H9 (cell line): ENCODE results near the gene MYRIP. TPM values are rescaled to one million over a fixed set of nuclear protein-coding genes. Genes with fewer than 3 reads are reported as not detected.

Experiments
- DNase-seq: peaks from one replicate; pipeline ENCODE4 v3.0.0-alpha.2; 2017
- H2AFZ ChIP-seq: one replicate; pipeline ENCODE4 v1.6.1; 2013; ENCODE audit warnings: mild to moderate bottlenecking, low read length, control low read depth, moderate library complexity
- H2AK5ac ChIP-seq: 2 replicates; pipeline ENCODE4 v1.6.1; 2013; ENCODE audit warnings: low read length, control low read depth, mixed read lengths; ENCODE audit not compliant: insufficient read length
- H2BK120ac ChIP-seq: one replicate; pipeline ENCODE4 v1.6.1; 2013; ENCODE audit warnings: low read depth, mild to moderate bottlenecking, low read length, control low read depth, inconsistent platforms; ENCODE audit not compliant: poor library complexity, severe bottlenecking
- H2BK12ac ChIP-seq: 2 replicates; pipeline ENCODE4 v1.6.1; 2013; ENCODE audit warnings: low read length, control low read depth, mixed read lengths, low read depth; ENCODE audit not compliant: insufficient read length
- H2BK15ac ChIP-seq: 2 replicates; pipeline ENCODE4 v1.6.1; 2013; ENCODE audit warnings: low read depth, low read length, control low read depth
- H2BK20ac ChIP-seq: one replicate; pipeline ENCODE4 v1.6.1; 2013; ENCODE audit warnings: low read depth, mild to moderate bottlenecking, low read length, control low read depth, inconsistent platforms; ENCODE audit not compliant: poor library complexity, severe bottlenecking
- H2BK5ac ChIP-seq: 2 replicates; pipeline ENCODE4 v1.6.1; 2013; ENCODE audit warnings: low read length, control low read depth, mixed read lengths; ENCODE audit not compliant: insufficient read length
- H3K14ac ChIP-seq: 2 replicates; pipeline ENCODE4 v1.6.1; 2013; ENCODE audit warnings: low read length, control low read depth; ENCODE audit not compliant: insufficient read depth
- H3K18ac ChIP-seq: 2 replicates; pipeline ENCODE4 v1.6.1; 2013; ENCODE audit warnings: low read depth, mild to moderate bottlenecking, mixed read lengths, low read length, control low read depth; ENCODE audit not compliant: insufficient read length
- H3K23ac ChIP-seq: 2 replicates; pipeline ENCODE4 v1.6.1; 2013; ENCODE audit warnings: low read length, control low read depth, mixed read lengths, low read depth; ENCODE audit not compliant: insufficient read length
- H3K23me2 ChIP-seq: 2 replicates; pipeline ENCODE4 v1.6.1; 2013; ENCODE audit warnings: low read depth, mild to moderate bottlenecking, mixed read lengths, low read length, control low read depth; ENCODE audit not compliant: insufficient read length, poor library complexity, severe bottlenecking
- H3K27ac ChIP-seq: 2 replicates; pipeline ENCODE4 v1.5.1; 2013; ENCODE audit warnings: low read length, control low read depth, mixed read lengths, low read depth; ENCODE audit not compliant: insufficient read length
- H3K27me3 ChIP-seq: 2 replicates; pipeline ENCODE4 v1.6.1; 2013; ENCODE audit warnings: low read length, control low read depth, inconsistent platforms; ENCODE audit not compliant: insufficient read depth
- H3K4ac ChIP-seq: 2 replicates; pipeline ENCODE4 v1.6.1; 2013; ENCODE audit warnings: low read depth, mild to moderate bottlenecking, control low read depth, inconsistent platforms, low read length, moderate library complexity
- H3K4me1 ChIP-seq: 2 replicates; pipeline ENCODE4 v1.6.1; 2013; ENCODE audit warnings: low read length, control low read depth, inconsistent platforms; ENCODE audit not compliant: insufficient read depth
- H3K4me2 ChIP-seq: 2 replicates; pipeline ENCODE4 v1.6.1; 2013; ENCODE audit warnings: low read length, control low read depth, mixed read lengths; ENCODE audit not compliant: insufficient read length, insufficient read depth
- H3K56ac ChIP-seq: 2 replicates; pipeline ENCODE4 v1.6.1; 2013; ENCODE audit warnings: low read depth, mild to moderate bottlenecking, mixed read lengths, low read length, control low read depth; ENCODE audit not compliant: insufficient read length
- H3K79me1 ChIP-seq: 2 replicates; pipeline ENCODE4 v1.6.1; 2013; ENCODE audit warnings: low read depth, mild to moderate bottlenecking, moderate library complexity, low read length, control low read depth, inconsistent platforms; ENCODE audit not compliant: insufficient read depth, poor library complexity, severe bottlenecking
- H3K79me2 ChIP-seq: 2 replicates; pipeline ENCODE4 v1.6.1; 2013; ENCODE audit warnings: low read length, control low read depth, inconsistent platforms; ENCODE audit not compliant: insufficient read depth
- H3K9ac ChIP-seq: 2 replicates; pipeline ENCODE4 v1.6.1; 2013; ENCODE audit warnings: low read length, control low read depth, mixed read lengths; ENCODE audit not compliant: insufficient read length; ENCODE audit errors: extremely low read depth
- H3K9me3 ChIP-seq: one replicate; pipeline ENCODE4 v1.6.1; 2013; ENCODE audit warnings: low read depth, low read length, inconsistent platforms; ENCODE audit not compliant: control insufficient read depth
- H3T11ph ChIP-seq: one replicate; pipeline ENCODE4 v1.6.1; 2013; ENCODE audit warnings: mild to moderate bottlenecking, low read length, control low read depth, inconsistent platforms
- H4K20me1 ChIP-seq: one replicate; pipeline ENCODE4 v1.6.1; 2013; ENCODE audit not compliant: control insufficient read depth, insufficient read length, insufficient read depth
- H4K5ac ChIP-seq: 2 replicates; pipeline ENCODE4 v1.6.1; 2013; ENCODE audit warnings: low read depth, mild to moderate bottlenecking, mixed read lengths, low read length, control low read depth; ENCODE audit not compliant: insufficient read length
- H4K8ac ChIP-seq: replicated peaks from 2 replicates; pipeline ENCODE4 v1.6.1; 2013; ENCODE audit warnings: low read length, control low read depth, mixed read lengths, low read depth; ENCODE audit not compliant: insufficient read length
- H4K91ac ChIP-seq: 2 replicates; pipeline ENCODE4 v1.6.1; 2013; ENCODE audit warnings: low read depth, mild to moderate bottlenecking, moderate library complexity, mixed read lengths, low read length, control low read depth; ENCODE audit not compliant: insufficient read length
- H3K27ac Mint-ChIP-seq, 3 experiments: 2 replicates in 2 of 3; 3 replicates in 1 of 3; pipeline ENCODE4 v1.8.0; 2020 to 2021; ENCODE audit warnings: mixed read lengths in 3 of 3, mild to moderate bottlenecking in 1 of 3, moderate library complexity in 1 of 3
- H3K27me3 Mint-ChIP-seq: 2 replicates; pipeline ENCODE4 v1.8.0; 2021; ENCODE audit warnings: low read depth, mild to moderate bottlenecking, moderate library complexity, mixed read lengths
- H3K36me3 Mint-ChIP-seq, 3 experiments: 2 replicates in 2 of 3; 3 replicates in 1 of 3; pipeline ENCODE4 v1.8.0; 2020 to 2021; ENCODE audit warnings: low read depth in 3 of 3, mixed read lengths in 3 of 3; ENCODE audit not compliant: insufficient read depth in 1 of 3
- H3K4me1 Mint-ChIP-seq, 2 experiments: 2 replicates each; pipeline ENCODE4 v1.8.0; 2020; ENCODE audit warnings: mixed read lengths in 2 of 2
- H3K4me3 Mint-ChIP-seq, 2 experiments: 2 replicates in 1 of 2; 3 replicates in 1 of 2; pipeline ENCODE4 v1.8.0; 2020 to 2021; ENCODE audit warnings: mild to moderate bottlenecking in 2 of 2, mixed read lengths in 2 of 2, moderate library complexity in 1 of 2
- H3K9me3 Mint-ChIP-seq, 2 experiments: 2 replicates in 1 of 2; 3 replicates in 1 of 2; pipeline ENCODE4 v1.8.0; 2020; ENCODE audit warnings: mild to moderate bottlenecking in 2 of 2, mixed read lengths in 2 of 2, moderate library complexity in 1 of 2
- WGBS: extraction: QIAGEN DNeasy Blood & Tissue Kit; methylation state at CpG from one replicate; pipeline ENCODE4 v1.1.7; 2013; ENCODE audit warnings: missing lambda C conversion rate, low lambda C conversion rate, mixed read lengths; ENCODE audit not compliant: insufficient read length; ENCODE audit errors: extremely low coverage; 5-methylcytosine and 5-hydroxymethylcytosine counted together
- total RNA-seq: library from RNA; stranded (reverse); gene quantifications from 2 replicates; pipeline ENCODE4 v1.2.1, GENCODE V29; 2021
- TF ChIP-seq, protein P1 (sequence below): fragments of 200-600 bp; sonication (generic); conservative IDR thresholded peaks from 3 replicates; pipeline ENCODE4 v1.8.0; 2021; ENCODE audit warnings: antibody characterized with exemption, mild to moderate bottlenecking

Gene MYRIP
- total RNA-seq, 1 experiment from 2014 or later: 1.8 TPM

DNA sequence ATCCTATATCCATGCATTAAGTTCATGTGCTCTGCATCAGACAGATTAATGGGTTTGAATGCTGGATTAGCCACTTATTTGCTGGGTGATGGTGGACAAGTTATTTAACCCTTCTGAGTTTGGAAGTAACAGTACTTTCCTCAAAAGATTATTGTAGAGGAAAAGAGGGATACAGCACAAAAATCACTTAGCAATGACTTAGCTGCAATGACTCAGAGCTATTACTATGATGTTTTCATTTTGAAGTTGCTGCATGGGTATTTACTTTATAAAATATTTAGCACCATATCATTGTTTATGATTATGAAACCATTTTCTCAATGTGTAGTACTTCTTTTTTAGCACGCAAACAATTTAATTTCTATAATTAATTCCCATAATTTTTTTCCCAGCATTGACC lies 248.4 kb downstream of the MYRIP start:
- Mint-ChIP-seq H3K27me3 (no peaks in the 10 kb centered on the region), H3K4me3 (no peak overlapping the region), H3K36me3 (no peaks in the 10 kb centered on the region), H3K27ac (no peak overlapping the region), H3K4me1 (0 out of 4 replicates have a peak, but pooled peaks cover 0 to 3% of the 10 kb centered on the region in 2 experiments), H3K9me3 (peaks cover 3 to 5% of the 10 kb centered on the region in 2 experiments)
- Histone ChIP-seq H3K9me3 (no peaks in the 10 kb centered on the region), H3K23me2 (no peaks in the 10 kb centered on the region), H2BK12ac (no peak overlapping the region), H3K4me2 (no peak overlapping the region), H3K79me1 (no peaks in the 10 kb centered on the region), H4K5ac (no peak overlapping the region), H3T11ph (no peak overlapping the region), H3K23ac (no peak overlapping the region), H3K79me2 (no peaks in the 10 kb centered on the region), H2BK15ac (no peak overlapping the region), H3K56ac (no peak overlapping the region), H2BK120ac (no peak overlapping the region), H2BK20ac (no peak overlapping the region), H4K20me1 (no peaks in the 10 kb centered on the region), H3K4ac (no peak overlapping the region), H3K18ac (no peak overlapping the region), H2AFZ (no peak overlapping the region), H3K9ac (no peak overlapping the region), H4K91ac (no peak overlapping the region), H3K27ac (no peak overlapping the region), H3K27me3 (no peaks in the 10 kb centered on the region), H2AK5ac (no peak overlapping the region), H2BK5ac (no peak overlapping the region), H3K4me1 (no peaks in the 10 kb centered on the region), H4K8ac (no peak overlapping the region), H3K14ac (no peak overlapping the region)
- TF ChIP-seq, protein P1, sequence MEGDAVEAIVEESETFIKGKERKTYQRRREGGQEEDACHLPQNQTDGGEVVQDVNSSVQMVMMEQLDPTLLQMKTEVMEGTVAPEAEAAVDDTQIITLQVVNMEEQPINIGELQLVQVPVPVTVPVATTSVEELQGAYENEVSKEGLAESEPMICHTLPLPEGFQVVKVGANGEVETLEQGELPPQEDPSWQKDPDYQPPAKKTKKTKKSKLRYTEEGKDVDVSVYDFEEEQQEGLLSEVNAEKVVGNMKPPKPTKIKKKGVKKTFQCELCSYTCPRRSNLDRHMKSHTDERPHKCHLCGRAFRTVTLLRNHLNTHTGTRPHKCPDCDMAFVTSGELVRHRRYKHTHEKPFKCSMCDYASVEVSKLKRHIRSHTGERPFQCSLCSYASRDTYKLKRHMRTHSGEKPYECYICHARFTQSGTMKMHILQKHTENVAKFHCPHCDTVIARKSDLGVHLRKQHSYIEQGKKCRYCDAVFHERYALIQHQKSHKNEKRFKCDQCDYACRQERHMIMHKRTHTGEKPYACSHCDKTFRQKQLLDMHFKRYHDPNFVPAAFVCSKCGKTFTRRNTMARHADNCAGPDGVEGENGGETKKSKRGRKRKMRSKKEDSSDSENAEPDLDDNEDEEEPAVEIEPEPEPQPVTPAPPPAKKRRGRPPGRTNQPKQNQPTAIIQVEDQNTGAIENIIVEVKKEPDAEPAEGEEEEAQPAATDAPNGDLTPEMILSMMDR: no peak
- DNase-seq: no peak
- WGBS: no CpG with 5 or more reads among the region's 1 CpG
